GM19455 (cell line): ENCODE results near the gene PEPD.

Experiments
- ATAC-seq: cut with Tn5 transposase; IDR thresholded peaks from one replicate; pipeline ENCODE4 v1.9.1; 2021; ENCODE audit not compliant: unreplicated experiment

Gene PEPD

DNA sequence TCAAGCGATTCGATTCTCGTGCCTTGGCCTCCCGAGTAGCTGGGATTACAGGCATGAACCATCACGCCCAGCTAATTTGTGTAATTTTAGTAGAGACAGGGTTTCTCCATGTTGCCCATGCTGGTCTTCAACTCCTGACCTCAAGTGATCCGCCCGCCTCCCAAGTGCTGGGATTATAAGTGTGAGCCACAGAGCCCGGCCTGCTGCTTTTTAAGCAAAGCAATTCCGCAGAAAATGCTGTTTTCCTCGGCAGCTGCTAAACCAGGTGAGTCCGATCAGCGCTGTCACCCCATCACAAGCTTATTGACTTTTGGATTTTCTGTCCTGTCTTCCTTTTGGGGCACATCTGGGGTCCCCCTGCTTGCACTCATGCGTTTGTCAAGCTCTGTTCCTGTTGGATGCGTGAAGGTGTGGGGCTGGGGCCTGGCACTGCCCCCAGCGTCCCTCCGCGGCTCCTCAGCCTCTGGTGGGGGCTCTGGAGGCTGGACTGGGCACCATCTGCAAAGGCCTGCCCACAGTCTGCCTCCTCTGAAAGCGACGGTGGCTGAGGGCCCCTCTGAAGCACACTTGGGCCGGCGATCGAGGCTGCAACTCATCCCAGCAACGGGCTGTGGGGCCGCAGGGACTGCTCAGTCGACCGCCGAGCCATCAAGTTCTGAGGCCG lies 122.4 kb downstream of the PEPD start:
- ATAC-seq: no peak

DNA sequence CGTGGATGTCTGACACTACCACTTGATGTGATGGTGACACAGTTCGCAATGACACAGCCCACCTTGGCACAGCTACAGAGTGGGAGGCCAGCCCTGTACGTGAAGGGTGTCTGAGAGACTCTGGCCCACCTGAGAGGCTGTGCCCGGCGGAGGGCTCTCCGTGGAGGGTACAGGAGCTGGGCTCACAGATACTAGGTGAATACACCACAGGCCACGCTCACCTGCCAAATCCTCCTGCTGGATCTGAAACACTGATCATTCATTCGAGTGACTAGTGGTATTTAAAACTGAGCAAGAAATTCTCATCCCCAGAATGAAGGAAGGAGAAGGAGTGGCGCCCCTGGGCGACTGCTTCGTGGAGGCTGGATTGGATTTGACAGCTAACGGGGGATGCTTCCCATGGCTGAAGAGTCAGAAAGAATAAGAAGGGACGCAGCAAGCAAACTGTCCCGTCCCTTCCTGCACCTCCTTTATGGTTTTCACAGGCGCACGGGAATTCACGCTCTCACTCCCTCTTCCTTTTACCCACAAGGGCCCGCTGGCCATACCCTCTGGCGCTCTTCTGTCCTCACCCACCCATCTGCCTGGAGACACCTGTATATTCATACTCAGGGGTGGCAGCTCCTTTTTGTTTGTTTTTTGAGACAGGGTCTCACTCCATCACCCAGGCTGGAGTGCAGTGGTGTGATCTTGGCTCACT lies 123.1 kb downstream of the PEPD start:
- ATAC-seq: no peak

DNA sequence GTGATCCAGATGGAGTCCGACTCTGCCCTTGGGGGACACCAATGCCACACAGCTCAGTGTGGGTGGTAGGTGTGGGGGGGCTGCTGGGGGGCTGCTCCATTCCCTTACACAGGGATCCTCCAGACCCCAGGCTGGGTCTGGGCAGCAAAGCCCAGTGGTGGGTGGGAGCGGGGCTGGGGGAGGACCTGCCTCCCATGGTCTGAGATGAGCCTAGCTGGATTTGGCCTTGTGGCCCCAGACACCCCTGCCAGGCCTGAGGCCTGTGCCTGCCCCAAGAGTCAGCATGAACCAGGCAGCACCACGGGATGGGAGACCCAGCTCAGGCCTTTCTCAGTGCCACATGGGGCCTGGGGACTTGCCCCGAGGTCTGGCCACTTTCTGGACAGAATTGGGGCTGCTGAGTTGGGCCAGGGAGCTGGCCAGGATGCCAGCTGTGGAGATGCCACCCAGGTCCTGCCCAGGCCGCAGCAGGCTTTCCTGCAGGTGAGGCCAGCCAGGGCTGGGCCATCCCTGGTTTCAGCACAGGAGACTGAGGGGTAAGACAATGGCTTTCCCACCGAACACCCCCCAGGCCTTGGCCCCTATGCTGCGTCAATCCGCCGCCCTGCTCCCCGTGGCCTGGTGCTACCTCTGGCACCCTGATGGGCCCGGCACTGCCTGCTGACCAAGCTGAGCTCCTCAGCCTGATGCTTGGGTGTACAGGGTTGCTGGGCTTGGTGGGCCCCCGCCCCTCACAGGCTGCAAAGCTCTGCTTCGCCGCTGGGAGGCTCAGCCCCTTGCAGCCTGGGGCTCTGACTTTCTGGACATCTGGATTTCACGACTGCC lies 123.8 kb downstream of the PEPD start:
- ATAC-seq: no peak

DNA sequence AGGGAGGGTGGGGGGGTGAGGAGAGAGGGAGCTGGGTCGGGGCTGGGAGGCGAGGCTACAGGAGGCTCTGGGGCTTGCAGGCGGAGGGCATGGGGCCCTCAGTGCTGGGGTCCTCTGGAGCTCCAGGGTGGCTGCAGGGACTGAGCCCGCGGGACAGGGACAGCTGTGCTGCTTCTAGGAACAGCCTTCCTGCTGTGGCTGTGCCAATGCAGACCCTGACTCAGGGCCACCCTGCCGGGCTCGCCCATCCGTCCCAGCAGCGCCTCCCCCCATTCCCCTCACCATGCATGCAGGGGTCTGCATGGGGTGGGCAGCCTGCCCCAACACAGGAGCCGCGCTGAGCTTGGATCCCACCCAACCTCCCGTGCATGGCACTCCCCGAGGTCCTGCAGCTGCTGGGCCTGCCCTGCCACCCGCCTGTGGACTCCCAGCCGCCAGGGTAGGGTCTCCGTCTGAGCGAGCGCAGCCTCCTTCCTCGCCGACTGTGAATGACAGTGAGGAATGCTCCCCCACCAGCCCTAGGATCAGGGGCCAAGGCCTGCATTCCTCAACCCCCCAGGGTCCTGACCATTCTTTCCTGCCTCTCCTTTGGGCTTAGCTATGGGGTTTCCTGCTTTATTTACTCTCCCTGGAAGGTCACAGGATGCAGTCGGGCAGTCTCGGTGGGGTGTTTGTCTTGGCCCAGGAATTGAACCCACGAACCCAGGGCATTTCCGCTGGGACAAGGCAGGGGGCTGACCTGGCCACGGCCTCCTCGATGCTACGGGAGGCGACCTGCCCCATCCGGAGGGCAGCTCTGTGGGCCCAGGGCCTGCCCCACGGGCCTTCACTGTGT lies 124.7 kb downstream of the PEPD start:
- no peak for ATAC-seq

DNA sequence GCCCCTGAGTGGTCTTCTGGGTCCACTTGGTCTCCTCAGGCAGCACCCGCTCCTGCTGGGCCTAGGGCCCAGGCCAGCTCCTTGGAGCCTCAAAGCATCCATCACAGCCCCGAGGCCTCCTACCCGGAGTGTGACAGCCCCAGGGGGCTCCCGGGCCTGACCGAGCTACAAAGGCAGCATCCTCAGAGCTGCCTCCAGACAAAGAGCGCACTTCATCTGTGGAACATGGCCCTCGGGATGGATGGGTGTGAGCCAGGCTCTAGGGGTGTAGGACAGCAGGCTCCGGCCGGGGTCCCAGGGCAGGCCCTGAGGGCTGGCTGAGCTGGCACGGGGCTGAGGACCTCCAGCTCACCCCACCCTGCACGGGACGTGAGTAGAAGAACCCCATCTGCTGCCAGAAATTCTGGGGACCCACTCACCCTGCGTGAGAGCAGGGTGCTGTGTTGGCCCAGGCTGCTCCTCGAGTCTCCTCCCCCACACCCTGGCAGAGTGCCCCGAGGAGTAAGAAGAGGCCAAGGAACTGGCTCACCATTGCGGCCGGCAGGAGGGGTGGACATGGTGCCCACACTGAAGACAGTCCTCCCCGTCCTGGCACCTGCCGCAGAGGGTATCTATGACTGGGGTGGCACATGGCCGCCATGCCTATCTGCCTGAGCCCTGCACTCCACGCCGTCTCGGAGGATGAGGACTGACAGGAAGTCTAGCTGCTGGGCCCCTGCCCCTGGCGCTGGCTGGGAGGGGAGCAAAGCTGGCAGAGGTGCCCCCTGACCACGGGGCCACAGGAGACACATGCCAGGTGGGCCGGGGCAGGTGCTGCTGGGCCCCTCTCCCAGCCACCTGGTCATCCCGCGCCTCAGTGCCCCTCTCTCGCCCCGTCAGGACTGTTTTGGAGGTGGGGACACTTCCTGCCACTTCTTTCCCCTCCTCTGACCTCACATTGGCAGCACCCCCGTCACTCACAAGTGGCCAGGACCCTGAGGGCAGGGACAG lies 125.7 kb downstream of the PEPD start:
- ATAC-seq: no peak

DNA sequence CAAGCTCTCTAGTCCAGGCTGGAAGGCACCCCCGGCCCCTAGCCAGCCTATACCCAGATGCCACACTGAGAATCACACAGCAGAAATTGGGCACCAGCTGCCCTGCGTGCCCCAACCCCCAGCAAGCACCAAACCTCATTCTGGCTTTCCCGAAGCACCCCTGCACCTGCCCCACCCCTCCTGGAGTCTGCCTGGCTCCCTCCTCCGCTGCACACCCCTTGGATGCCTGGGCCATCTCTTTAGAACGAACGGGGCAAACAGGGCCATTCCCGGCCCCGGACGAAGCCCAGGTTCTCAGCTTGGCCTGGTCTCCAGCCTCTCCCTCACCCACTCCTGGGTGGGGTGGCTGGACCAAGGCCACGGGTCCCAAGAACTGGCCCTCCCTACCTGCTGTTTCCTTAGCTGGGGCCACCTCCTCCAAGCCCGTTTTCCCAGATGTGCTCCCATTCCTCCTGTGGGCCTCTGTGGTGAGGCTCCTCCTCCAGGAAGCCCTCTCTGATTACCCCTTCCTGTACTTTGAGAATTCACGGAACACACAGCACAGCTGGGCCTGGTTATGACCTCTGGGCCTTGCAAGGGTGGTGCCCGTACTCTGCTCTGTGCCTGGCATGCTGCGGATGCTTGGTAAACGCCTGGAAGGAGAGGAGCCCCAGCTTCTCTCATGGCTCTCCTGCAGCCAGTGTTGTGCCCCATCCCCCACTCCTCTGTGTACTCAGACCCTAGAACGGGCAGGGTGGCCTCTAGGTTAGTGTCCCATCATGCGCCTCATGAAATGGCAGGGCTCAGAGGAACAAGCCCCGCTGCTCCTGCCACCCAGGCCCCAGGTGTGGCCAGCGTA lies 126.6 kb downstream of the PEPD start:
- ATAC-seq: no peak

DNA sequence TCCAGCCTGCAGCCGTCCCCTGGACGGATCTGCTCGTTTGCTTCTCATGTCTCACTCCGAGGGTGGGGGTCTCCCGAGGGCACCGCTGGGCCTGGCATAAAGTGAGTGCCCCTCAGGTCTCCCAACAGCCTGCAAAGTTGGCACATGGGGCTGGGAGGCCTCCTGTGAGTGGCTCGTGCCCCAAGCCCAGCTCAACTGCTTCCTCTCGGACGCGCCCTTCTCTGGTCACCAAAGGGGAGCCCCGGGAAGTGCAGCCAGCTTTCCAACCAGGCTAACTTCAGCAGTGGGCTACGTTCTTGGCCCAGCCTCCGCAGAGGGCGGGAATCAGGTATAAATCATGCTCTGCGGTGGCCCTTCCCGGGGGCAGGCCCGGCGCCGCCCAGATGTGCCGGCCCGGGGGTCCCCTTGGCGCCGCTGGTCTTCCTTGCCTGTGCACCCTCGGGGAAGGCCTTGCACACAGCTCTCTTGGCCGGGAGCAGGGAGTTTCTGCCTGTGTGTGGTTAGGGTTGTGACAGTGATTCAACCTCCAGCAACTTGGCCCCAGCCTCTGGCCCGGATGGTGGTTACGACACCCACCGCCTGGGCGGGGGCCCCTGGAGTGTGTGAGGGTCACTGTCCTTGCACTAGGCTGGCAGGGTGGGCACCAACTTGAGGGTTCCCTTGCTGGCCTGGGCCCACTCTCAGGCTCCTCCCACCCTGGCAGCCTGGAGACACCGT lies 127.4 kb downstream of the PEPD start:
- no peak for ATAC-seq

DNA sequence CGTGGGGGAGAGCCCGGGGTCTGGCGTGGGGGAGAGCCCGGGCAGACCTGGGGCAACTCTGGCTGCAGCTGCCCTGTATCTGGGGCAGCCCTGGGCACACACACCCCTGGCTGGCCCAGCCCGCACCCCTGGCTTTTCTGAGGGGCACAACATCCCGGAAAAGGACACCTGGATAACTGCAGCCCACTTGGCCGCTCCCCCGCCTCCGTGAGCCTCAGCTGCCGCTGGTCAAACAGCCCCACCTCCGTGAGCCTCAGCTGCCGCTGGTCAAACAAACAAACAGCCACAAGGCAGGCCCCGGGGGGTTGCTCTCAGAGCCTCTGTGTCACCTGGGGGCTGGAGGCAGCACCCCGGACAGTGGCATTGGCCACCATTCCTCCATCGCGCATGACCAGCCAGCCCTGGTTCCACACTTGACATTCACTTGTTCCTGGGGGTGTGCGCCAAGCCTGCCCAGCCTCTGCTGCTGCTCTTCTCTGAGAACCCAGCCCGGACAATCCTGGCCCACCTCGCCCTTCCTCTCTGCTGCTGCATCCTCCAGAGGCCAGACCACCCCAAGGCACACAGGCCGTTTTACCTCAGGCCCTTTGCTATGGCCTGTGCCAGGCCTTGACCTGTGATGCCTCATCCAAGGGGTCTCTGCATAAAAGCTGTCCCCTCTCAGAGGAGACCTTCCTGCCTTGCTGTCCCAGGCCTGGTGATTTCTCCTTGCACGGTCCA lies 128.1 kb downstream of the PEPD start:
- ATAC-seq: no peak

DNA sequence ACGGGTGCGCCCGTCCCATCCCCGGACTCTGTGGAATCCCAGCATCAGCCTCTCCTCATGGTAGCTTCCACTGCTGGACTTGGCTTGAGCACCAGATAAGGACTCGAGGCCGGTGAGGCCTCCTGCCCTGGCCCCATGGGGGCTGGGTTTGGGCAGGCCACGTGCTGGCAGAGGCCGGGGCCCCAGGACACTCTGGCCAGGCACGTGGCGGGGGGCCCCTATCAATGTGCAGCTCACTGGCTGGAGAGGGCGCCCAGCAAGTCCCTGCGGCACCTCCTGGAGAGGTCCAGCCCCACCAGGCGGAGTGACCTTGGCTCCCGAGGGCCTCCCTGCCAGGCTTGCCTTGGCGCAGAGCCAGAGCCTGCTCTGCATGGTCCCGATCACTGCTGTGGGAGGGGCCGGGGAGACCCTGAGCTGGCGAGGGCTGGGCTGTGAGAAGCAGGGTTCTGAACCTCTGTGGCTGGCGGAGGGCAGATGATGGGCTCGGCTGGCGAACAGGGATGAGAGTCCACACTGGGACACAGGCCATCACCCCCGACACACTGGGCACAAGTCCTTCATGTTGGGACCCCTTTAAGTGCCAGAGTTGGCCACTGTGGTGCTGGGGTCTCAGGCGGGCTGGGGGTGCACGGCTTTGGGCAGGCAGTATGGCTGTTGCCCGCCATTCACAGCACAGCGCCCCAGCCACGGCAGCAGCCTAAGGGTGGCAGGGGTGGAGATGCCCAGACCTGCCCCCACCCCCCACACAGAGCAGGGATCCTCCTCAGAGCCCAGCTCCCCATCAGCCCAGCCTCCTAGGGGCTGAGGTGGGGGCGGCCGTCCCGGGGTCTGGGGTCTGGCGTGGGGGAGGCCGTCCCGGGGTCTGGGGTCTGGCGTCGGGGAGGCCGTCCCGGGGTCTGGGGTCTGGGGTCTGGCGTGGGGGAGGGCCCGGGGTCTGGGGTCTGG lies 129.0 kb downstream of the PEPD start:
- no peak for ATAC-seq

DNA sequence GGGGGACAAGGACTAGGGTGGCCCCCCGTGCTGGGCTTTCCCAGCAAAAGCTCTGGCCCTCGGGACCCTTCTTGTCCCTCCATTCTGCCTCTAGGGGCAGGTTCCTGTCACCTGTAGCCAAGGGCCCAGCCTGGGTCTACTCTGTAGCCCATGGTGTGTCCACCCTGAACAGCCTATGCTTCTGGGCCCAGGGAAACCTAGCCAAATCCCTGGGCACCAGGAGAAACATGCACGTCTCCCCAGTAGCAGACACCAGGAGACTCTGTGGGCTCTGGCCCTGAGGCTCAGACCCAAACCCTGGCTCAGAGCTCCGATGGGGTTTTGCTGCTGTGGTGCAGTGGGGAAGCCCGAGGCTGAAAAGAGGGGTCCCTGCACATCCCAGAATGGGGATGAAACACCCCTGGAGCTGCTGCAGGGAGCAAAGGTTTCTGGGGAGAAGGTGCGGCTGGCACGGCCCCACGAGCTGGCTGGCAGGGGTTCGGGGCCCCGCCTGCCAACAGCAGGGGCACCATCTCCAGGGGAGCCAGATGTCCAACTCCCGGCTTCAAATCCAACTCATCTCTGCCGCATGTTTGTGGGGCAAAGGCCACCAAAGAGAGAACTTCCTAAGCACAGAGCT lies 129.9 kb downstream of the PEPD start:
- ATAC-seq: no peak

DNA sequence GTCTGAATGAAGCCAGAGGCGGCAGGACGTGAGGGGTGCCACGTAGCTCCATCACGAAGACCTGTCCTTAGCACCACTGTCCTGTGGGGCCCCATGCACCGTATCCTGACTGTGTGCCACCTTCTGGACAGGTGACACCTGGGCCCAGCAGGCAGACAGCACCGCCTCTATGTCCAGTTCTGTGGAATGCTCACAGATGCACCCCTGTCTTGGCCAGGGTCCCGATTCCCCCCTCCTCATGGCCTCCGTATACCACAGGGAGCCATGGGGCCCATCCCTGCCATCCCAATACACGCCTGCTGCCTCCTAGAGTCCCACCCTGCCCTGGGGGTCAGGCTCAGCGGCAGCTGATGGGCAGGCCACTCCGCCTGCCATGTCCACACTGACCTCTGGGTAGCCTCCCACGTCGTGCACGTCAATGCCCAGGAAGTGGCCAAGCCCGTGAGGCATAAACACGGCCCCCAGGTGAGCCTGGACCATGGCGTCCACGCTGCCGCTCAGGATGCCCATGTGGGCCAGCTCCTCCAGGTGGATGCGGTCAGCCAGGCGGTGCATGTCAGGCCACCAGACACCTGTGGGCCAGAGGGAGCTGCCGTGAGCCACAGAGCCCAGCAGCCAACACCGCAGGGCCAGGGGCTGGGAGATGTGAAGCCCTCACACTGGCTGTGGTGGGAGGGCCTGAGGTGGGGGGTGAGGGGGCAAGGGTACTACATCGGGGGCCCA lies 130.5 kb downstream of the PEPD start:
- no peak for ATAC-seq

DNA sequence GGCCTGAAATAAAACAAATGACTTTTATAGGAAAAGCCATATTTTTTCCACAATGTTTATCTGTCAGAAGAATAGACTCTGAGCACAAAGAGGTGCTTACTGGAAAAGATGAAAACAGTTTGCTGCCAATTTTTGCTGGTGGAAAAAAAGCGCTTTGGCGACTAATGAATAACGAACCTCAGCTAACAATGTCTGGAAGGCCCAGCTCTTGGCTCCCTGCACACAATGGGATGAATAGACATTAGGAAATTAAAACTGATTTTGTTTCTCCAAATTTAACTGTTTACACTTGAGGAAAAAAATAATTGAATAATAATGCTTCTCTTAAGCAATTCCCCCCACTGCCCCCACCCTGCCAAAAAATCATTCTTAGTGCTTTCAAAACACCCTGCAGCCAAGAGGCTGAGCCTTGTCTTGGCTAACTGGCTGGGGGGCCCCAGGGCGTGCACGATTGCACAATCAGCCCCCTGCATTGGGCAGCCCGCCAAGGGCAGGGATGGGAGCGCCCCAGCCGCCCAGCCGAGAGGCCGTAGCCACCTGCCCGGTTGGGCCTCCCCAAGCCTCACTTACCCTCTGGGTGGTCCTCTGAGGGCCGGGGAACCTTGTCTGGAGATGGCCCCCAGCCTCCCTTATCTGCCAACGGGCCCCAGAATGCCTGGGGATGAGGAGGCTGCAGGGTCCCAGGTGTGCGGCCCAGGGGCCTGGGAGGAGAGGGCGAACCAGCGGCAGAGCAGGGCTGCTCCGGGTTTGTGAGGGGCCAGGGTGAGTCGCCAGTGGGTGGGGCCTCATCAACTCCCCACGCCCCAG lies 131.3 kb downstream of the PEPD start:
- no peak for ATAC-seq

DNA sequence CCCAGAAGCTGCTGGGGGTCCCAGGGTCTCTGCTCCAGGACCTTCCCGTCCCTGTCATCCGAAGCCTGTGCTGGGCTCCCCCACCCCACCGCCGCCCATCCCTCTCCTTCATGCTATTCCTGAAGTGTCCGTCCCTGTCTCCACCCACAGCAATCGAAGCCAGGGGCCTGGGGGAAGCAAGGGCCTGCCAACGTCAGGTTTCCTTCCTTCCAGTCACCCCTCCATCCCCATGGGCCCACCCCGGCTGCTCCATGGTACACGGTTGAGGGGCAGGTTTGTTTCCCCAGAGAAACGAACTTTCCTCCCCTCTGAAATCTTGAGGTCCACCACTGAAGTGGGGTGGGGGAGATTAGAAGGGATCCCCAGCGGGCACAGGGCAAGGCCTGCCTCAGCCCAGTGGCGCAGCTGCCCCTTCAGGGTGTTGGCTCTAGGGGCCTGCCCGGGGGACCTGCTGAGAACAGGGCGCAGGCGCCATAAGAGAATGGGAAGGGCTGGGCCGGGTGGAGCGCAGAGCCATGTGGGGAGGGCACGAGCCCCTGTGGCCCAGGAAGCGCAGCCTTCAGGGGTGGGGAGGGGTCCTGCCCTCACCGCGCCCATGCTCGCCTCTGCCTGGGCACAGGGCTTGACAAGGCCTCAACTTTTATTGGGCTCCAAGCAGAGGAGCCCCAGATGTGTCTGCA lies 132.0 kb downstream of the PEPD start:
- ATAC-seq: no peak

DNA sequence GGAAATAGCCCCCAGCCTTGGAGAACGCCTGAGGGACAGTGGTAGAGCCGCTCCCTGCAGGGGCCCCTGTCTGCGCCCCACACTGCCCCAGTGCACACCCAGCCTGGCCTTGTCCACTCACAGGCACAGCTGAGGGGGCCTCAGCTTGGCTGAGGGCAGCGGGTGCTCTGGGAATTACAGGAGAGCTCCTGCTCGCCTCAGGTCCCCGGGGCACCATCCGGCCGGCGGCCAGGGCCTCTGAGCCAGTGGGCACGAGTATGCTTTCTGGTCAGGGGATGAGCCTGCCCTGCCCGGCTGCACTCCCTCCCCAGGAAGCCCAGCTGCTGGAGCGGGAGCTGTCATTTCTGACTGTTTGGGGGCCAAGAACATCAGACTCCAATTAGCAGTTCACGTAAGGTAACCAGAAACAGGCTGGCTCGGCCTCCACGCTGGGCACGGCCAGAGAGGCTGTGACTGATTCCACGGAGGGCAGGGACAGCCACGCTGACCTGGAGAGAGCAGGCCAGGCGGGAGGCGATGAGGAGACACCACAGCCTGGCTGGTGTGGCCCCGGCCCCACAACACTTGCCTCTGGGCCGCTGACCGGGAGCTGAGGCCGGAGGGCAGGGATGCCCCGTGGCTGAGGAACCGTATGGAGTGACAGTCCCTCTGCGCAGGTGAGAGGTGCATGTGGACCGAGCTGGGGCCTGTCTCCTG lies 132.7 kb downstream of the PEPD start:
- no peak for ATAC-seq
